HG02852 (cell line): ENCODE data around the gene SARM1.
A peak's percentile ranks its signal among the peaks of the same experiment; 100 is the strongest.
"Not testable (repeated sequence)": the region's sequence is repeated elsewhere in the genome, so short reads cannot be mapped to it uniquely, and the experiment has no call there.

Experiments
- ATAC-seq: cut with Tn5 transposase; IDR thresholded peaks from one replicate; pipeline ENCODE4 v1.9.1; 2021; ENCODE audit warnings: mild to moderate bottlenecking, moderate library complexity; ENCODE audit not compliant: unreplicated experiment

Gene SARM1

DNA sequence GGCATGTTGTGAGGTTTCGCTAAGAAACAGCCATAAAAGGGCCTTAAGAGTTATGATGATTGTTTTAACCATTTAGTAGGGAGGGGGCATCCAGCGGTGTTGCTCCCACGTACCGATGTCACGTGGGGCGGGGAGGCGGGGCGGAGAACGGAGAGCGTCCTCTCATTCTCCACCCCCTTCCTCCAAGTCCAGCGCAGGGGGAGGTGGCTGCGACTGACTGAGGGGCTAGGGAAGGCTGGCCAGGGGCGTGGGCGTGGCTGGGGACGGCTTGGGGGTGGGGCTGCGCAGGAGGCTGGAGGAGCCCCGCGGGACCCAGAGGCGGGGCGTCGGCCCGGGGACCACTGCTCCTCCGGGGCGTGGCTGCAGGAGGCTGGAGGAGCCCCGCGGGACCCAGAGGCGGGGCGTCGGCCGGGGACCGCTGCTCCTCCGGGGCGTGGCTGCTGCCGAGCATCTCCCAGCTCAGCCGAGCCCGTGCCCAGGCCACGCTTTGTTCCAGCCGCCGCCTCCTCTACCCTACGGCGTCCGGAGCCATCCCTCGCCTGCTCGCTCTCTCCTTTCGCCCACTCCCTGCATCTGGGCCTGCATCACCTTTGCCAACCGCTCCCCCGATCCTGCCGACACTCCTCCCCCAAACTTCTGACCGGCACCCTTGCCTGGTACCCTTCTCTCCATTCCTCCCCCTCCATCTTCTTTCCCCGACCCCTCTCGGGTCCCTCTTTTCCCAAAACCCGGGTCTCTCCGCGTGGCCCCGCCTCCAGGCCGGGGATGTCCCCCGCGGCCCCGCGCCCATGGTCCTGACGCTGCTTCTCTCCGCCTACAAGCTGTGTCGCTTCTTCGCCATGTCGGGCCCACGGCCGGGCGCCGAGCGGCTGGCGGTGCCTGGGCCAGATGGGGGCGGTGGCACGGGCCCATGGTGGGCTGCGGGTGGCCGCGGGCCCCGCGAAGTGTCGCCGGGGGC is at the start of gene SARM1:
TSS of gene SARM1 (plus strand) at position 450 of the 958 bp plus-strand sequence. CDS start at position 789, 339 bp downstream.
- ATAC-seq = peak; percentile 81

GRCh38 chr17:28324267-28324745 is 47.2 kb upstream of the SARM1 start:
- no peak for ATAC-seq

DNA sequence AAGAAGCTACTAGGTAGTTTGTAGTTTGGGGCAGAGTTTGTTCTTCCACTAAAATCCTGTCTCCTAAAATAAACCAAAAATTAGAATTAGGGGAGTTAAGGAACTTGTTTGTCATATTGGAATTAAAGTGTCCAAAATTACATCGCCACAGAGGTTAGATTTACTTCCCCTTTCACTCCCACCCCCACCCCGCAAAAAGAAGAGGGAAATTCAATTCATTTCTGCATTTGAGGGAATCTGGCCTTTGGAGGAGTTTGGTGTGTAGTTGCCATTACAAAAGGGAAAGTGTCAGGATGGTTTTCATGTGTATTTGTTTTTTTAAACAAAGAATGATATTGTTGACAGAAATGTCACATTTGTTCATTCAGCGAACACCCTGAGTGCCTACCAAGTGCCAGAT is 46.7 kb upstream of the SARM1 start:
- no peak for ATAC-seq

DNA sequence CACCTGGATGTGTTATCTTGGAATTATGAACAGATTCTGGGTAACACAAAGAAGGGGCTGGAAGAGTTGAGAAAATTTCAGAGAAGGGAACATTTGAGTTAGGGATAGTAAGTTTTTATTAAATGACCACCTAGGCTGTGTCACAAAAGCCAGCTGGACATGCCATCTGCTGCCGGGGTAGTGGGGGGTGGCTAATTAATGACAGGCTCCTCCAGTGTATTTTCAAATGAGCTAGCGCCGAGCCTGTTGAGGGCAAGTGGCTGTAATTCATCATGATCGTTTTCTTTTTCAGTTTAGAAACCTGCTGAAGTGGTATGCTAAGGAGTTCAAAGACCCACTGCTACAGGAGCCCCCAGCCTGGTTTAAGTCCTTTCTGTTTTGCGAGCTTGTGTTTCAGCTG is 46.3 kb upstream of the SARM1 start:
- no peak for ATAC-seq

GRCh38 chr17:28326114-28326513 is 45.4 kb upstream of the SARM1 start:
- no peak for ATAC-seq

- ATAC-seq = peak; percentile 43
Observed at GRCh38 chr17:28327031-28327607, 44.4 kb upstream of the SARM1 start.

GRCh38 chr17:28327709-28328108 is 43.8 kb upstream of the SARM1 start:
- no peak for ATAC-seq

- no peak for ATAC-seq
Observed at GRCh38 chr17:28328325-28328724, 43.2 kb upstream of the SARM1 start.

- no peak for ATAC-seq
Observed at GRCh38 chr17:28330671-28331070, 40.8 kb upstream of the SARM1 start.

DNA sequence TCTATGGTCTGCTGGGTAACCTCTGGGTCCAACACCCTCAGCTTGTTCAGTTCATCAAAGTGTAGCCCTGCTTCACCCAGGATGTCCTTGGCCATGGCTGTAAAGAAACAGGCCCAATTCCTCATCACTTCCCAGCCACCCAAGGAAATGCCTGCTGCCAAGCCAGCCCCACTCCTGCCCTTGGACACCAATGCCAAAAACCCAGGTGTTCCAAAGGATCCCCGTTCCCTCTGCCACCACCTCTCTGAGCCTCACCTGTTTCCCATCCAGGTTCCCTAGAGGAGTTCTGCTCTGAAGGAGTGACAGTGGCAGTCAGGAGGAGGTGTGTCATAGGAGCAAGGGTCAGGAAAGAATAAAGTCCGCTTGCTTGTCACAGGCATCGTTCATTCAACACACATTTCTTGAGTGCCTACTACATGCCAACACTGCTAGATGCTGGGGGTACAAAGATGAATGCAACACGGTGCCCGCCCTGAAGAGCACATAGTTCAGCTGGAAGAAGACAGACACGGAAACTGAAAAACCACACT is 39.5 kb upstream of the SARM1 start:
- no peak for ATAC-seq

- ATAC-seq = no peak
Observed at GRCh38 chr17:28333083-28333746, 38.3 kb upstream of the SARM1 start.

DNA sequence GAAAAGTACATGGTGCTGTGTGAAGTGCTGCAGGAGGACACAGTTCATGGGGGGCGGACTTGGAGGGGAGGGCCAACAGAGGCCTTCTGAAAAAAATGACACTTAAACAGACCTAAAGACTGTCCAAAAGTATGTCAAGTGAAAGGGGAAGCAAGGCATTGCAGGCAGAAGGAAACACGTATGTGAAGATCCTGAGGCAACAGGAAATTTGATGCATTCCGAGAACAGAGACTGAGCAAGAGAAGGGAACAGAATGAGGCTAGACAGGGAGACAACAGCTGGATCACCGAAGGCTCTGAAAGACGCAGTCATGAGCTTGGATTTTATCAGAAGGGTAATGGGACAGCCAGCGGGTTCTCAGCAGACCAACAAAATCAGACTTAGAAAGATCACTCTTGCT is 37.3 kb upstream of the SARM1 start:
- no peak for ATAC-seq

DNA sequence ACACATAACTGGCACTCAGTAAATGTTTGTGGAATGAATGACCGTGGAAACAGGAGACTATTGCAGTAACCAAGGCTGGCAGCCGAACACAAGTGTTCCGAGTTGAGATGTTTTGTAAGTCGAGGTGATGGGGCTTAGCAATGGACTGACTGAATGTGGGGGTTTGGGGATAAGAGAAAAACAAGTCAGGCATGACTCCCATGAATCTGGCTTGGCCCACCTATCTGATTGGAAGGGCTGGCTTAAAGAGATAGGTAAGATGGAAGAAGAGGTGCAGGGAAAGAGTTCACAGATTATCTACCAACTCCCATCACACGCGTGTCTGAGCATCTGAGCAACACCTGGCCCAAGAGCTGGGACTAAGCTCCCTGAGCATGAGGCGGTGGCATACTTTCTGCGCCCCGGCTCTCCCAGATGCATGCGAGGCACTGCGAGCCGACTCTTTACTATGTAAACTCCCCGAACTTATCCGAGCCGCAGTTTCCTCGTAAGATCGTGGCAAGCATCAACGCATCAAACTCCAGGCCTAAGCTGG is 36.8 kb upstream of the SARM1 start:
- no peak for ATAC-seq

- ATAC-seq = peak; percentile 96
Observed at GRCh38 chr17:28335201-28335958, 36.1 kb upstream of the SARM1 start, which contains the start of the genes IFT20 and TNFAIP1. Gene IFT20 (minus strand): TSS chr17:28335472. CDS start chr17:28331985, 3,487 bp downstream. Gene TNFAIP1 (plus strand): TSS chr17:28335761. CDS start chr17:28339522, 3,761 bp downstream.

- ATAC-seq = no peak
Observed at GRCh38 chr17:28335959-28336871, 35.3 kb upstream of the SARM1 start.

GRCh38 chr17:28338056-28338768 is 33.3 kb upstream of the SARM1 start:
- ATAC-seq = no peak

DNA sequence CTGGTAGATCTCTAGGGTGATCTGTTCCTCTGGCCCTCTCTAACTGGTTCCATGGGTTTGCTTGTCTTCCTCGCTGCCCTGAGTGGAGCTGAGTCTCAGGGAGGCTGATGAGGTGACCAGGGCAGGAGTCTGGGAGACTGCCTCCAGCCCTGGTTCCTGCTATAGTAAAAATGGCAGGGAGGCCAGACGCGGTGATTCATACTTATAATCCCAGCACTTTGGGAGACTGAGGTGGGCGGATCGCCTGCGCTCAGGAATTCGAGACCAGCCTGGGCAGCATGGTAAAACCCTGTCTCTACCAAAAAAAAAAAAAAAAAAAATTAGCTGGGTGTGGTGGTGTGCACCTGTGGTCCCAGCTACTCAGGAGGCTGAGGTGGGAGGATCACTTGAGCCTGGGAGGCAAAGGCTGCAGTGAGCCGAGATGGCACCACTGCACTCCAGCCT is 32.7 kb upstream of the SARM1 start:
- ATAC-seq = not testable (repeated sequence)

DNA sequence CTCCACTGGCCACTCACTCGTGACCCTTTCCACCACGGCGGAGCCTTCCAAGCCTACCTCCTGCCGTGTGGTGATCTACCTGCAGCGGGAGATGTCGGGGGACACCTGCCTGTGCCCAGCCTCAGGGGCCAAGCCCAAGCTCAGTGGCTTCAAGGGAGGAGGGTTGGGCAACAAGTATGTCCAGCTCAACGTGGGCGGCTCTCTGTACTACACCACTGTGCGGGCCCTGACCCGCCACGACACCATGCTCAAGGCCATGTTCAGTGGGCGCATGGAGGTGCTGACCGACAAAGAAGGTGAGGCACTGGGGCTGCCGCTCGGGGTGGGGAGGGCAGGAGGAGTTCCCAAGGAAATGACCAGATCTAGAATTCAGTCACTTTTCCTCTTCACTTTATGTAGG is 32.1 kb upstream of the SARM1 start:
- no peak for ATAC-seq
